Mesangial cell (primary cell): ENCODE data around the gene CHEK1. TPM values are rescaled to one million over a fixed set of nuclear protein-coding genes. Genes with fewer than 3 reads are reported as not detected.

ENCODE experiments used
- total RNA-seq: library from RNA; depleted of rRNA; stranded (reverse); fragments of >200 nt; gene quantifications from 2 replicates; pipeline ENCODE4 v1.2.3, GENCODE V29; 2015

CHEK1 gene
- 11.4 and 35.7 TPM in 2 replicates for total RNA-seq

GRCh38 chr11:125624756-125625213, at the start of gene CHEK1:
TSS of gene CHEK1 (plus strand) at chr11:125625163. CDS start at chr11:125626769, 1,606 bp downstream.

DNA sequence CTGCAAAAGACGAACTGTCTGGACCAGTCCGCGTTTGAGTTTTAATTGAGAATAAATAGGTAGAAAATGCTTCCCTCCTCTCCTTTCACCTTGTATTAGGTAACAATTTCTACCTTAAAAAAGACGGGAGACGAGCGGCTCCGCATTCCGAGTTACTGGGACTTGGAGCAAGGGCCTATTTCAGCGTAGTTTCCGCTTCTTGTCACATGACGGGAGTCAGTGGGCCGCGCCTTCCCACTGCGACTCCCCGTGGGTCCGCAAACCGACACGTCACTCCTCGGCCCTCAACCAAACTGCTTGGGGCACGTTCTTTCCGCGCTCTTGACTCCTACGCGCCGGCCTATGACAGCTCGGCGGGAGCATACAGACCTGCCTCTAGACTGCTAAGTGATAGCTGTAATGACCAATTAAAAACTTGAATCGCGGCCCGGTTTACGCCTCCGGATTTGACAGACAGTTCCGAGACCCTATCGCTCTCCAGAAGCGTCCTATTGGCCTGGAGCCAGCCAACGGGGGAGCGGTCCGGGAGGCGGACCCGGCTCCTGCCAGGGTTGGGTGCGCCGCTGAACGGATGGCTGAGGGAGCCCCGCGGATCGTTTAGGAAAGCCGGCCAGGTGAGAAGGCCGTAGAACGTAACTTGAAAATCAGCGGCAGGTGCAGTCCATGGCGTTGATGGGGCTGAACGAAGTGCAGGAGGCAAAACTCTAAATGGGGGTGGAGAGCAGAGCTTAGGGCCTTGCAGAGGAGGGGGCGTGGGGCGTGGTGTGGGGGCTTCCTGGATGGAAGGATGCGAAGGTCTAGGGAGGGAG, 32.5 kb upstream of the CHEK1 start, which contains the start of gene STT3A:
TSS of gene STT3A (plus strand) at position 548 of the 809 bp plus-strand sequence. CDS start 3,064 bp downstream, outside the sequence.

GRCh38 chr11:125680747-125681146, 55.8 kb downstream of the CHEK1 start, which contains the start of gene ACRV1:
TSS of gene ACRV1 (minus strand) at chr11:125680847. CDS start at chr11:125680780, 67 bp downstream.

Other genes with a start within 250 kb of the CHEK1 start
- 16.0 and 23.6 TPM in 2 replicates for gene FEZ1, start 128.9 kb upstream of the CHEK1 start, total RNA-seq
- gene EI24, start 55.7 kb upstream of the CHEK1 start, total RNA-seq: 84.9 and 131 TPM in 2 replicates
- 127 and 143 TPM in 2 replicates for gene STT3A, start 32.3 kb upstream of the CHEK1 start, total RNA-seq
- gene ACRV1, start 55.7 kb downstream of the CHEK1 start, total RNA-seq: not detected in 2 replicates
- not detected in 2 replicates for gene PATE1, start 121.1 kb downstream of the CHEK1 start, total RNA-seq
- not detected in 2 replicates for gene PATE2, start 153.7 kb downstream of the CHEK1 start, total RNA-seq
- gene PATE3, start 163.0 kb downstream of the CHEK1 start, total RNA-seq: not detected in 2 replicates
- not detected in 2 replicates for gene PATE4, start 208.2 kb downstream of the CHEK1 start, total RNA-seq